GM23338 (cell line): ENCODE results near the gene SLC39A11. TPM values are rescaled to one million over a fixed set of nuclear protein-coding genes. Genes with fewer than 3 reads are reported as not detected.
"Not testable (repeated sequence)": the region's sequence is repeated elsewhere in the genome, so short reads cannot be mapped to it uniquely, and the experiment has no call there.

ENCODE experiments used
- ATAC-seq: fragments of 200-7000 bp; cut with Tn5 transposase; 3 replicates; pipeline ENCODE4 v1.9.1; 2020
- DNase-seq: peaks from one replicate; pipeline ENCODE4 v3.0.0-alpha.2; 2015; ENCODE audit warnings: low spot score
- H2AFZ ChIP-seq: fragments of 200-600 bp; sonication (generic); 2 replicates; pipeline ENCODE4 v1.8.0; 2016; ENCODE audit warnings: antibody characterized with exemption, mild to moderate bottlenecking, moderate library complexity
- H3F3A ChIP-seq: fragments of 200-600 bp; sonication (generic); replicated peaks from 2 replicates; pipeline ENCODE4 v1.8.0; 2017; ENCODE audit warnings: antibody characterized with exemption, mixed run types, low read depth
- H3K27ac ChIP-seq: fragments of 200-600 bp; sonication (generic); 2 replicates; pipeline ENCODE4 v1.6.1; 2016; ENCODE audit warnings: low read depth
- H3K27me3 ChIP-seq: fragments of 200-600 bp; sonication (generic); 2 replicates; pipeline ENCODE4 v1.8.0; 2016; ENCODE audit warnings: mild to moderate bottlenecking, mixed run types, moderate library complexity; ENCODE audit not compliant: insufficient read depth
- H3K36me3 ChIP-seq: fragments of 200-600 bp; sonication (generic); 2 replicates; pipeline ENCODE4 v1.8.0; 2016; ENCODE audit warnings: mild to moderate bottlenecking; ENCODE audit not compliant: insufficient read depth
- H3K4me1 ChIP-seq: fragments of 200-600 bp; sonication (generic); 2 replicates; pipeline ENCODE4 v1.8.0; 2016; ENCODE audit warnings: mild to moderate bottlenecking, moderate library complexity; ENCODE audit not compliant: insufficient read depth
- H3K4me2 ChIP-seq: fragments of 200-600 bp; sonication (generic); 2 replicates; pipeline ENCODE4 v1.7.1; 2017; ENCODE audit warnings: mixed run types
- H3K4me3 ChIP-seq: fragments of 200-600 bp; sonication (generic); 2 replicates; pipeline ENCODE4 v1.6.1; 2016; ENCODE audit warnings: mixed run types
- H3K79me2 ChIP-seq: fragments of 200-600 bp; sonication (generic); replicated peaks from 2 replicates; pipeline ENCODE4 v1.8.0; 2017; ENCODE audit warnings: mild to moderate bottlenecking; ENCODE audit not compliant: insufficient read depth
- H3K9me2 ChIP-seq: fragments of 200-600 bp; sonication (generic); 2 replicates; pipeline ENCODE4 v1.8.0; 2017; ENCODE audit not compliant: insufficient read depth
- H4K20me1 ChIP-seq: fragments of 200-600 bp; sonication (generic); replicated peaks from 2 replicates; pipeline ENCODE4 v1.8.0; 2017; ENCODE audit warnings: mild to moderate bottlenecking; ENCODE audit not compliant: insufficient read depth
- H3K27ac Mint-ChIP-seq: 2 replicates; pipeline ENCODE4 v1.8.0; 2020; ENCODE audit warnings: inconsistent platforms, mild to moderate bottlenecking, moderate library complexity, mixed read lengths
- H3K27me3 Mint-ChIP-seq: 3 replicates; pipeline ENCODE4 v1.8.0; 2022; ENCODE audit warnings: low read depth, mild to moderate bottlenecking, moderate library complexity, mixed read lengths, inconsistent platforms; ENCODE audit not compliant: insufficient read depth, poor library complexity
- H3K36me3 Mint-ChIP-seq: 3 replicates; pipeline ENCODE4 v1.8.0; 2021; ENCODE audit warnings: low read depth, mild to moderate bottlenecking, inconsistent platforms, moderate library complexity, mixed read lengths
- H3K4me1 Mint-ChIP-seq: 3 replicates; pipeline ENCODE4 v1.8.0; 2020; ENCODE audit warnings: mild to moderate bottlenecking, inconsistent platforms, mixed read lengths
- H3K4me3 Mint-ChIP-seq: 3 replicates; pipeline ENCODE4 v1.8.0; 2021; ENCODE audit warnings: moderate library complexity, mild to moderate bottlenecking, inconsistent platforms, mixed read lengths
- H3K9me3 Mint-ChIP-seq: 3 replicates; pipeline ENCODE4 v1.8.0; 2020; ENCODE audit warnings: moderate library complexity, mild to moderate bottlenecking, inconsistent platforms, mixed read lengths
- CTCF ChIP-seq, 2 experiments: fragments of 200-600 bp in 1 of 2; sonication (generic) in 1 of 2; conservative IDR thresholded peaks; 2 replicates each; pipeline versions ENCODE4 v1.5.1 to v1.6.1; 2016 to 2017; ENCODE audit warnings: antibody characterized with exemption in 2 of 2, low read depth in 2 of 2, mild to moderate bottlenecking in 2 of 2, moderate library complexity in 1 of 2
- EZH2phosphoT487 ChIP-seq: fragments of 200-600 bp; sonication (generic); IDR thresholded peaks from one replicate; pipeline ENCODE4 v1.8.1; 2018; ENCODE audit warnings: antibody characterized with exemption; ENCODE audit not compliant: unreplicated experiment
- STAT1 ChIP-seq: IDR thresholded peaks from one replicate; pipeline ENCODE4 v1.6.1; 2016; ENCODE audit warnings: antibody characterized with exemption; ENCODE audit not compliant: unreplicated experiment
- ZNF331 ChIP-seq: fragments of 250-450 bp; sonication (Bioruptor Pico); IDR thresholded peaks from 2 replicates; pipeline ENCODE4 v1.5.0; 2020; ENCODE audit warnings: low read depth, mild to moderate bottlenecking, moderate library complexity
- ZNF462 ChIP-seq: fragments of 250-450 bp; sonication (Bioruptor Pico); IDR thresholded peaks from 2 replicates; pipeline ENCODE4 v1.5.0; 2020; ENCODE audit warnings: mild to moderate bottlenecking, moderate library complexity
- polyA plus RNA-seq: library from polyadenylated mRNA; unstranded; fragments of >200 nt; fragmentation: Nextera tagmentation; extraction: Ambion mirVana; gene quantifications from 2 replicates; pipeline ENCODE4 v1.2.1, GENCODE V29; 2016
- total RNA-seq: library from RNA; depleted of rRNA; stranded (reverse); fragments of >200 nt; shearing (Covaris generic); gene quantifications from 2 replicates; pipeline ENCODE4 v1.2.3, GENCODE V29; 2014

SLC39A11 gene
- total and polyA plus RNA-seq, 2 experiments from 2014 or later, result 10.8 to 18.1 TPM

GRCh38 chr17:73000832-73001231 lies 91.7 kb downstream of the SLC39A11 start:
- H3K4me1 Mint-ChIP-seq, result no peaks in the 10 kb centered on the region
- Histone ChIP-seq H3K9me2 (0 out of 2 replicates have a peak, but pooled peaks cover 12% of the 10 kb centered on the region), H3K79me2 (no peaks in the 10 kb centered on the region), H3K27ac (no peak overlapping the region), H3K27me3 (no peaks in the 10 kb centered on the region), H3K36me3 (no peaks in the 10 kb centered on the region), H3K4me1 (no peaks in the 10 kb centered on the region), H3K4me3 (no peak overlapping the region), H3F3A (no peaks in the 10 kb centered on the region), H4K20me1 (no peaks in the 10 kb centered on the region), H2AFZ (no peak overlapping the region), H3K4me2 (no peak overlapping the region)
- no peak for ATAC-seq
- no peak overlapping the region for H3K27ac Mint-ChIP-seq
- TF ChIP-seq STAT1 (no peak), CTCF (conservative IDR thresholded peaks at IDR 0.05; ENCODE audit: low read depth in 2 of 2) (no peak), ZNF331 (CRISPR knock-in tag) (no peak), ZNF462 (CRISPR knock-in tag) (no peak), EZH2phosphoT487 (no peak)
- H3K4me3 Mint-ChIP-seq, result no peak overlapping the region
- H3K36me3 Mint-ChIP-seq, result peaks cover 8% of the 10 kb centered on the region
- H3K27me3 Mint-ChIP-seq, result peaks cover 6% of the 10 kb centered on the region
- H3K9me3 Mint-ChIP-seq, result peaks cover 8% of the 10 kb centered on the region
- DNase-seq, result no peak

- H3K27me3 Mint-ChIP-seq, result not testable (repeated sequence)
Observed at GRCh38 chr17:72999474-72999873, 93.0 kb downstream of the SLC39A11 start.

More at GRCh38 chr17:72999474-72999873, 93.0 kb downstream of the SLC39A11 start:
- H3K27ac Mint-ChIP-seq, ATAC-seq, H3F3A ChIP-seq, H3K4me3 ChIP-seq, H3K4me3 Mint-ChIP-seq, H3K27me3 ChIP-seq, H3K4me2 ChIP-seq, H3K27ac ChIP-seq, H2AFZ ChIP-seq, H4K20me1 ChIP-seq, H3K79me2 ChIP-seq, DNase-seq, H3K36me3 ChIP-seq, H3K4me1 ChIP-seq, H3K4me1 Mint-ChIP-seq: not testable (repeated sequence)
- Mint-ChIP-seq H3K36me3 (peaks cover 16% of the 10 kb centered on the region), H3K9me3 (peaks cover 19% of the 10 kb centered on the region)
- H3K9me2 ChIP-seq, result 0 out of 2 replicates have a peak, but pooled peaks cover 12% of the 10 kb centered on the region
